A549 (cell line): ENCODE measurements around the gene DMPK. TPM values are rescaled to one million over a fixed set of nuclear protein-coding genes. Genes with fewer than 3 reads are reported as not detected.

Source experiments
- ATAC-seq, 2 experiments: fragments of 200-7000 bp in 1 of 2; fragments of >200 bp in 1 of 2; cut with Nextera tagmentation in 1 of 2; cut with Tn5 transposase in 1 of 2; 3 replicates each; pipeline versions ENCODE4 v1.8.0 to v1.9.1; 2018 to 2020; ENCODE audit warnings: mild to moderate bottlenecking in 1 of 2, moderate library complexity in 1 of 2
- CTCF ChIA-PET: fragments of 300-600 bp; sonication (Branson Sonifier 250); formaldehyde crosslinking; extraction: SDS; loops from one replicate; lab custom pipeline; 2021; ENCODE audit warnings: antibody characterized with exemption, inconsistent platforms; lab: Yijun Ruan, JAX
- POLR2A ChIA-PET: fragments of 350-600 bp; formaldehyde crosslinking; extraction: SDS; loops from one replicate; lab custom pipeline; 2021; ENCODE audit warnings: antibody characterized with exemption, inconsistent platforms; lab: Yijun Ruan, JAX
- DNase-seq, 2 experiments: peaks; one replicate each; pipeline versions ENCODE4 v3.0.0 to v3.0.0-alpha.2; 2011 to 2016; ENCODE audit warnings: low read depth in 1 of 2, low spot score in 1 of 2
- FAIRE-seq: peaks from 2 replicates; lab custom pipeline; 2011; peaks lifted over from hg19 to GRCh38; lab: Jason Lieb, UNC
- H3K27ac ChIP-seq, 2 experiments: fragments of >200 bp; sonication (Bioruptor Twin); formaldehyde crosslinking; 3 replicates each; pipeline ENCODE4 v1.5.1; 2016 to 2017
- H3K4me1 ChIP-seq: fragments of >200 bp; sonication (Bioruptor Twin); formaldehyde crosslinking; 3 replicates; pipeline ENCODE4 v1.6.1; 2016
- H3K4me2 ChIP-seq: fragments of >200 bp; sonication (Bioruptor Twin); formaldehyde crosslinking; 3 replicates; pipeline ENCODE4 v1.6.1; 2016
- H3K4me3 ChIP-seq: fragments of >200 bp; sonication (Bioruptor Twin); formaldehyde crosslinking; 3 replicates; pipeline ENCODE4 v1.5.1; 2016
- H3K9me3 ChIP-seq: fragments of >200 bp; sonication (Bioruptor Twin); formaldehyde crosslinking; 3 replicates; pipeline ENCODE4 v1.6.1; 2016
- CBX8 ChIP-seq: fragments of 200-600 bp; sonication (generic); IDR thresholded peaks from 2 replicates; pipeline ENCODE4 v1.6.1; 2016
- EP300 ChIP-seq, 2 experiments: fragments of >200 bp; sonication (Bioruptor Twin); formaldehyde crosslinking; IDR thresholded peaks; 2 replicates in 1 of 2; 3 replicates in 1 of 2; pipeline ENCODE4 v1.6.1; 2016 to 2017
- ESRRA ChIP-seq: fragments of 150-350 bp; IDR thresholded peaks from 2 replicates; pipeline ENCODE4 v1.6.1; 2014; ENCODE audit warnings: mild to moderate bottlenecking, low read length, borderline replicate concordance
- FOSB ChIP-seq: fragments of 250-450 bp; sonication (Bioruptor Pico); IDR thresholded peaks from 2 replicates; pipeline ENCODE4 v1.5.0; 2020; ENCODE audit warnings: mild to moderate bottlenecking, moderate library complexity
- FOXS1 ChIP-seq: fragments of 250-450 bp; sonication (Bioruptor Pico); IDR thresholded peaks from 2 replicates; pipeline ENCODE4 v1.5.0; 2020; ENCODE audit warnings: mild to moderate bottlenecking, moderate library complexity
- HEYL ChIP-seq: fragments of 250-450 bp; sonication (Bioruptor Pico); IDR thresholded peaks from 2 replicates; pipeline ENCODE4 v1.8.0; 2021; ENCODE audit warnings: mild to moderate bottlenecking, moderate library complexity
- HOXB13 ChIP-seq: fragments of 250-450 bp; sonication (Bioruptor Pico); IDR thresholded peaks from 2 replicates; pipeline ENCODE4 v1.5.0; 2020; ENCODE audit warnings: low read depth, mild to moderate bottlenecking, moderate library complexity
- JUN ChIP-seq, 2 experiments: fragments of >200 bp; sonication (Bioruptor Twin); formaldehyde crosslinking; IDR thresholded peaks; 2 replicates in 1 of 2; 3 replicates in 1 of 2; pipeline ENCODE4 v1.6.1; 2016 to 2017
- KDM5A ChIP-seq: fragments of 200-600 bp; sonication (generic); IDR thresholded peaks from 2 replicates; pipeline ENCODE4 v1.6.1; 2016; ENCODE audit warnings: antibody characterized with exemption, mild to moderate bottlenecking
- MYC ChIP-seq: IDR thresholded peaks from 2 replicates; pipeline ENCODE4 v1.6.1; 2012; ENCODE audit warnings: mild to moderate bottlenecking, inconsistent platforms, low read length, improper control_type of control experiment, borderline replicate concordance
- NFE2L2 ChIP-seq: fragments of 150-350 bp; conservative IDR thresholded peaks from 2 replicates; pipeline ENCODE4 v1.6.1; 2014; ENCODE audit warnings: low read length
- PHF8 ChIP-seq: fragments of 200-600 bp; sonication (generic); IDR thresholded peaks from 2 replicates; pipeline ENCODE4 v1.6.1; 2016; ENCODE audit warnings: low read depth, mild to moderate bottlenecking, antibody characterized with exemption, moderate library complexity, borderline replicate concordance
- RARB ChIP-seq: fragments of 250-450 bp; sonication (Bioruptor Pico); IDR thresholded peaks from 2 replicates; pipeline ENCODE4 v1.8.0; 2021; ENCODE audit warnings: mild to moderate bottlenecking, moderate library complexity
- RCOR1 ChIP-seq: fragments of 150-350 bp; IDR thresholded peaks from 2 replicates; pipeline ENCODE4 v1.6.1; 2014; ENCODE audit warnings: antibody characterized with exemption, low read length, low read depth
- SMC3 ChIP-seq: fragments of >200 bp; sonication (Bioruptor Twin); formaldehyde crosslinking; IDR thresholded peaks from 3 replicates; pipeline ENCODE4 v1.6.1; 2018; ENCODE audit warnings: inconsistent platforms
- SREBF2 ChIP-seq: fragments of 450-650 bp; IDR thresholded peaks from 2 replicates; pipeline ENCODE4 v1.6.1; 2014; ENCODE audit warnings: mild to moderate bottlenecking, moderate library complexity
- ZC3H11A ChIP-seq: fragments of 450-650 bp; IDR thresholded peaks from 2 replicates; pipeline ENCODE4 v1.6.1; 2014; ENCODE audit warnings: antibody characterized with exemption, mild to moderate bottlenecking
- ZFP36 ChIP-seq: fragments of 450-650 bp; IDR thresholded peaks from 2 replicates; pipeline ENCODE4 v1.6.1; 2014; ENCODE audit warnings: borderline replicate concordance; ENCODE audit not compliant: partially characterized antibody
- ZNF302 ChIP-seq: fragments of 250-450 bp; sonication (Bioruptor Pico); IDR thresholded peaks from 2 replicates; pipeline ENCODE4 v1.9.0; 2021; ENCODE audit warnings: inconsistent platforms, mild to moderate bottlenecking, moderate library complexity
- WGBS: methylation state at CpG from one replicate; pipeline ENCODE4 v1.1.6; 2017; ENCODE audit errors: missing lambda C conversion rate; 5-methylcytosine and 5-hydroxymethylcytosine counted together
- polyA plus RNA-seq, 4 experiments: library from polyadenylated mRNA; depleted of rRNA in 3 of 4; stranded (reverse); fragments of >200 nt; fragmentation: RNase III in 1 of 4; extraction: RNeasy Plus Mini Kit Qiagen cat#74134 plus additional on column Dnase treatment in 1 of 4; gene quantifications; 2 replicates in 3 of 4; 3 replicates in 1 of 4; pipeline ENCODE4 v1.2.3, GENCODE V29; 2011 to 2017
- TF ChIP-seq, protein P1 (sequence below): fragments of >200 bp; sonication (Bioruptor Twin); formaldehyde crosslinking; IDR thresholded peaks from 2 replicates; pipeline ENCODE4 v1.6.1; 2016
- TF ChIP-seq, protein P2 (sequence below): fragments of 150-350 bp; IDR thresholded peaks from 2 replicates; pipeline ENCODE4 v1.6.1; 2014; ENCODE audit warnings: low read depth, mild to moderate bottlenecking, low read length
- TF ChIP-seq, protein P3 (sequence below): IDR thresholded peaks from 2 replicates; pipeline ENCODE4 v1.6.1; 2012; ENCODE audit warnings: low read depth, borderline replicate concordance
- TF ChIP-seq, protein P4 (sequence below): fragments of 250-450 bp; sonication (Bioruptor Pico); IDR thresholded peaks from 2 replicates; pipeline ENCODE4 v1.5.0; 2021; ENCODE audit warnings: mild to moderate bottlenecking, moderate library complexity, borderline replicate concordance

Gene DMPK
- polyA plus RNA-seq, 2 of the 4 experiments (the other 2 are of a cell fraction), result 21.6 to 56.6 TPM

DNA sequence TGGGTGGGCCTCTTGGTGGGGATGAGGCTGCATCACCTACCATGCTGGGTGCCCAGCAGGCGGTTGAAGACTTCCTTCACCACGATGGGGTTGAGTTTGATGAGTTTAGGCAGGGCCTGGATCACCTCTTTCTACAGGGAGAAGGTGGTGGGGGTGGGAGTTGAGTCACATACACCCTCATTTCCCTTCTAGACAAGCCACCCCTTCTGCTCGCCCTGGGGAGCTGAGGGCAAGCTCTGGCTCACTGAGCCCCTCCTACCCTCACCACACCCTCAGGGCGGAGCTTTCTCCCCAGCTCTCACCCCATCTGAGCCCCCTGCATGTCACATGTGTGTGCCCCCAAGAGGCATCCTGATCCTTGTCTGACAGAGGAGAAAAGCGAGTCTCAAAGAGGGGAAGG lies 40.4 kb upstream of the DMPK start:
- peaks cover 3% of the 10 kb centered on the region; the same call in 1 of the 3 replicates for H3K4me1 ChIP-seq
- H3K4me2 ChIP-seq, result no peak overlapping the region
- H3K9me3 ChIP-seq, result no peaks in the 10 kb centered on the region
- no peak overlapping the region for H3K4me3 ChIP-seq
- TF ChIP-seq KDM5A (no peak), ZFP36 (no peak), PHF8 (no peak)
- no peak for ATAC-seq
- 89% methylated on average over 3 of the region's 5 CpGs for WGBS
- ChIA-PET CTCF (interaction anchor here (1.5 to 62.0 kb wide), 5 partner anchors 14 to 60 kb away, joined by 5 to 2204 read pairs (median 38); partner anchors contain the start of genes DMPK, DMWD, FOXA3 and RSPH6A), POLR2A (no interaction called here)
- H3K27ac ChIP-seq, result no peak overlapping the region
- no peak for DNase-seq
- no peak for FAIRE-seq

DNA sequence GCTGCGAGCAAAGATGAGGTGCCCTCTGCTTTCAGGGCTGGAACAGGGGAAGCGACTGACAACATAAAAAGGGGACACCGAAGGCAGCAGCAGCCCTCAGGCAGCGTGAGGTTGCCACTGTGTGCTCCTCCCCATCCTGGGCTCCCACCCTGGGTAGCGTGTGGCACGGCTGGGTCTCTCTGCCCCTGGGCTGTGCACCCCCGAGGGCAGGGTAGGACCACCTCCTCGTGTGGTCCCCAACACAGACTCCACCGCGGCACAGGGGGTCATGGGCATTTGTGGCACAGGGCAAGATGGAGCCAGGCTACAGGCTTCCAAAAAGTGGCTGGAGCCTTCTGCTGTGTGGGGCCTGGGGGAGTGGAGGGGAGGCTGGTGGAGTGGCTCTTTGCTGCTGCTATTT lies 39.3 kb upstream of the DMPK start:
- Histone ChIP-seq H3K4me2 (no peak overlapping the region), H3K4me3 (no peak overlapping the region), H3K27ac (no peak overlapping the region), H3K9me3 (no peaks in the 10 kb centered on the region), H3K4me1 (peaks cover 10% of the 10 kb centered on the region; the same call in 1 of the 3 replicates)
- no peak for DNase-seq
- FAIRE-seq, result no peak
- whole genome bisulfite sequencing, result 84% methylated on average over 10 of the region's 10 CpGs
- no peak for TF ChIP-seq ZNF302 (CRISPR knock-in tag)
- no peak for TF ChIP-seq SMC3
- CTCF ChIA-PET, result interaction anchor here (1.2 to 74.3 kb wide), 4 partner anchors 13 to 256 kb away, joined by 3 to 2204 read pairs (median 1186); partner anchors contain the start of genes DMPK, DMWD, RSPH6A and SIX5
- POLR2A ChIA-PET, result no interaction called here
- no peak for ATAC-seq

DNA sequence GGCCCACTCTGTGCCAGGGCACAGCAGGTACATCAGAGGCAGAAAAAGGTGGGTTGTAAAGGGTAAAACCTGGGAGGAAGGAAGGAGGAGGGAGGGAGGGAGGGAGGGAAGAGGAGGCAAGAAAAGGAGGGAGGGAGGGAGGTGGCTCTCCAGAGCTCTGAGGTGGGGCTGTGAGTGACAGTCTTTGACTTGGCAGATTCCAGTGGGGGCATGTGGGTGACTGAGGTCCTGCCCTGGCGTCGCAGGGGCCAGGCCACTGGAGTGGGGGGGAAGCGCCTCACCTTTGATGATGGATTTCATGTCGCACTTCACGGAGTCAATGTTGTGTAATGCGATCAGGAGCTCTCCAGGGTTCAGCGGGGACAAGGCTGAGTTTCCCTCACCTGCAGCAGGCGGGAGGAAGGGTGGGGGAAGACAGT lies 38.8 kb upstream of the DMPK start:
- Histone ChIP-seq H3K27ac (no peak overlapping the region), H3K9me3 (no peaks in the 10 kb centered on the region), H3K4me3 (no peak overlapping the region), H3K4me1 (peaks cover 10% of the 10 kb centered on the region; the same call in 1 of the 3 replicates), H3K4me2 (no peak overlapping the region)
- DNase-seq, result no peak
- TF ChIP-seq HEYL (CRISPR knock-in tag), result no peak
- TF ChIP-seq RARB (CRISPR knock-in tag), result no peak
- TF ChIP-seq HOXB13 (CRISPR knock-in tag), result no peak
- no peak for TF ChIP-seq NFE2L2
- TF ChIP-seq, protein P1, sequence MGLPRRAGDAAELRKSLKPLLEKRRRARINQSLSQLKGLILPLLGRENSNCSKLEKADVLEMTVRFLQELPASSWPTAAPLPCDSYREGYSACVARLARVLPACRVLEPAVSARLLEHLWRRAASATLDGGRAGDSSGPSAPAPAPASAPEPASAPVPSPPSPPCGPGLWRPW, result no peak
- no peak for TF ChIP-seq ZC3H11A
- TF ChIP-seq CBX8, result no peak
- TF ChIP-seq MYC, result no peak
- TF ChIP-seq, protein P2, sequence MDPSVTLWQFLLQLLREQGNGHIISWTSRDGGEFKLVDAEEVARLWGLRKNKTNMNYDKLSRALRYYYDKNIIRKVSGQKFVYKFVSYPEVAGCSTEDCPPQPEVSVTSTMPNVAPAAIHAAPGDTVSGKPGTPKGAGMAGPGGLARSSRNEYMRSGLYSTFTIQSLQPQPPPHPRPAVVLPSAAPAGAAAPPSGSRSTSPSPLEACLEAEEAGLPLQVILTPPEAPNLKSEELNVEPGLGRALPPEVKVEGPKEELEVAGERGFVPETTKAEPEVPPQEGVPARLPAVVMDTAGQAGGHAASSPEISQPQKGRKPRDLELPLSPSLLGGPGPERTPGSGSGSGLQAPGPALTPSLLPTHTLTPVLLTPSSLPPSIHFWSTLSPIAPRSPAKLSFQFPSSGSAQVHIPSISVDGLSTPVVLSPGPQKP, result no peak
- no peak for TF ChIP-seq RCOR1
- no peak for TF ChIP-seq JUN (IDR thresholded peaks at IDR 0.05)
- no peak for TF ChIP-seq FOXS1 (CRISPR knock-in tag)
- TF ChIP-seq, protein P3, sequence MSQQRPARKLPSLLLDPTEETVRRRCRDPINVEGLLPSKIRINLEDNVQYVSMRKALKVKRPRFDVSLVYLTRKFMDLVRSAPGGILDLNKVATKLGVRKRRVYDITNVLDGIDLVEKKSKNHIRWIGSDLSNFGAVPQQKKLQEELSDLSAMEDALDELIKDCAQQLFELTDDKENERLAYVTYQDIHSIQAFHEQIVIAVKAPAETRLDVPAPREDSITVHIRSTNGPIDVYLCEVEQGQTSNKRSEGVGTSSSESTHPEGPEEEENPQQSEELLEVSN, result no peak
- no peak for TF ChIP-seq SREBF2
- TF ChIP-seq ESRRA, result no peak
- TF ChIP-seq EP300 (IDR thresholded peaks at IDR 0.05), result no peak
- TF ChIP-seq, protein P4, sequence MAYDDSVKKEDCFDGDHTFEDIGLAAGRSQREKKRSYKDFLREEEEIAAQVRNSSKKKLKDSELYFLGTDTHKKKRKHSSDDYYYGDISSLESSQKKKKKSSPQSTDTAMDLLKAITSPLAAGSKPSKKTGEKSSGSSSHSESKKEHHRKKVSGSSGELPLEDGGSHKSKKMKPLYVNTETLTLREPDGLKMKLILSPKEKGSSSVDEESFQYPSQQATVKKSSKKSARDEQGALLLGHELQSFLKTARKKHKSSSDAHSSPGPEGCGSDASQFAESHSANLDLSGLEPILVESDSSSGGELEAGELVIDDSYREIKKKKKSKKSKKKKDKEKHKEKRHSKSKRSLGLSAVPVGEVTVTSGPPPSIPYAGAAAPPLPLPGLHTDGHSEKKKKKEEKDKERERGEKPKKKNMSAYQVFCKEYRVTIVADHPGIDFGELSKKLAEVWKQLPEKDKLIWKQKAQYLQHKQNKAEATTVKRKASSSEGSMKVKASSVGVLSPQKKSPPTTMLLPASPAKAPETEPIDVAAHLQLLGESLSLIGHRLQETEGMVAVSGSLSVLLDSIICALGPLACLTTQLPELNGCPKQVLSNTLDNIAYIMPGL (CRISPR knock-in tag), result no peak
- TF ChIP-seq FOSB, result no peak
- ChIA-PET POLR2A (interaction anchor here (1.1 kb wide), 1 partner anchor 42 kb away, joined by 5 read pairs; the partner anchor contains the start of gene SYMPK), CTCF (interaction anchor here (0.6 to 74.3 kb wide), 7 partner anchors 13 to 444 kb away, joined by 3 to 2204 read pairs (median 151); partner anchors contain the start of genes DMPK, DMWD, IRF2BP1 and RSPH6A)
- WGBS, result 90% methylated on average over 8 of the region's 8 CpGs
- ATAC-seq, result no peak
- no peak for FAIRE-seq
